Adipocyte (in vitro differentiated cells): ENCODE data around the gene STARD9.

ENCODE experiments used
- DNase-seq: peaks from one replicate; pipeline ENCODE4 v3.0.0-alpha.2; 2015; ENCODE audit warnings: low read depth
- H3K27me3 ChIP-seq: replicated peaks from 2 replicates; pipeline ENCODE4 v1.7.0; 2013; ENCODE audit warnings: mild to moderate bottlenecking, low read length, moderate library complexity; ENCODE audit not compliant: control insufficient read depth, insufficient read depth
- H3K36me3 ChIP-seq: 2 replicates; pipeline ENCODE4 v1.7.0; 2013; ENCODE audit warnings: low read length, mild to moderate bottlenecking, moderate library complexity; ENCODE audit not compliant: control insufficient read depth, insufficient read depth, severe bottlenecking
- H3K4me1 ChIP-seq: 2 replicates; pipeline ENCODE4 v1.7.0; 2013; ENCODE audit warnings: mild to moderate bottlenecking, low read length, moderate library complexity; ENCODE audit not compliant: control insufficient read depth, insufficient read depth
- H3K4me3 ChIP-seq: 2 replicates; pipeline ENCODE4 v1.7.0; 2013; ENCODE audit warnings: mild to moderate bottlenecking, low read length, moderate library complexity
- H3K9ac ChIP-seq: 2 replicates; pipeline ENCODE4 v1.7.0; 2013; ENCODE audit warnings: mild to moderate bottlenecking, low read length, moderate library complexity
- H3K9me3 ChIP-seq: 2 replicates; pipeline ENCODE4 v1.7.0; 2013; ENCODE audit warnings: mild to moderate bottlenecking, low read length, moderate library complexity; ENCODE audit not compliant: control insufficient read depth

Gene STARD9

DNA sequence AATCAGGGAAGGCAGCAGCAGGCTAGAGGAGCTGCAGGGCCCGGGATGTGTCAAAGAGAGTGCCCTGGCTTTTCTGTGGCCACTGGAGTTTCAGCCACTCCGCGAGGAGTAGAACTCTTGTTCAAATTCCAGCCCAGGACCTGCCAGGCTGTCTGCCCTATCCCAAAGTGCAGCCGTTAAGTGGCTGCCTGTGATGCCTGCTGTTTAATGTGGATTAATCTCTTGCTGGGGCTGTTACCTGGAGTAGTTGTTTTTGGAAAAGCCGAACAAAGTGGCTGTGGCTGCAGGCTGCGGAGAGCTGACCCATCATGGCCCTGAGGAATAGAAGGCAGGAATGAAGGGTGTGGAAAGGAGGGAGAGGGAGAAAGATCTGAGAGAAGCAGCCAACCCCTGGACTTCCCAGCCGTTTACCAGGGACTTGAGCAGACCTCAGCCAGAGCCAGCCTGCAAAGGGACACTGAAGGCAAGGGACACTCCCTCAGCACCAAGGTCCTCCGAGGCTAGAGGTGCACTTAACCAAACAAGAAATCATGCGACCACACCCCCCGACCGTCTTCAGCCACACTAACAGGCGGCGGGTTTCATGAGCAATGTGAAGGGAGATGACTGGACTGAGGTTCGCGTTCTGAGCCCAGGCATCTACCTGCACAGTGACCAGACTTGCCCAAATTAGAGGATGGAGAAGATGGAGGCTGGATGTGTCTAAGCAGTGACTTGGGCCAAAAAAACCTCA lies 156.9 kb downstream of the STARD9 start:
- no peak for DNase-seq
- no peak overlapping the region for H3K9ac ChIP-seq
- H3K36me3 ChIP-seq, result peaks cover 77% of the 10 kb centered on the region
- H3K4me1 ChIP-seq, result peaks cover 14% of the 10 kb centered on the region
- H3K27me3 ChIP-seq, result no peaks in the 10 kb centered on the region
- H3K4me3 ChIP-seq, result no peak overlapping the region
- no peaks in the 10 kb centered on the region for H3K9me3 ChIP-seq

DNA sequence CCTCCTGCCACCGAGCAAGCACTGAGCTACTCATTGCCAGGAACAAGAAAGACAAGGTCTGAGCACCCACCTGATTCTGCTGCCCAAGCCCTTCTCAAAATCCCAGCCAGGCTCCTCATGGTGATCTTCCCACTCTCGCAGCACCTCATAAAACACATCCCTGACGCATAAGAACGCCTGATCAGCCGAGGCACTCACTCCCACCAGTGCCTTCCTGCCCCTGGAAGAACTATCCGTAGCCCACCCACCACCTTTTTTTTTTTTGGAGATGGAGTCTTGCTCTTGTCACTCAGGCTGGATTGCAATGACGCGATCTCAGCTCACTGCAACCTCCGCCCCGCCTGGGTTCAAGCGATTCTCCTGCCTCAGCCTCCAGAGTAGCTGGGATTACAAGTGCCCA lies 157.6 kb downstream of the STARD9 start:
- H3K9ac ChIP-seq, result no peak overlapping the region
- H3K4me3 ChIP-seq, result no peak overlapping the region
- no peaks in the 10 kb centered on the region for H3K9me3 ChIP-seq
- no peak for DNase-seq
- H3K27me3 ChIP-seq, result no peaks in the 10 kb centered on the region
- peaks cover 18% of the 10 kb centered on the region for H3K4me1 ChIP-seq
- peaks cover 69% of the 10 kb centered on the region for H3K36me3 ChIP-seq

DNA sequence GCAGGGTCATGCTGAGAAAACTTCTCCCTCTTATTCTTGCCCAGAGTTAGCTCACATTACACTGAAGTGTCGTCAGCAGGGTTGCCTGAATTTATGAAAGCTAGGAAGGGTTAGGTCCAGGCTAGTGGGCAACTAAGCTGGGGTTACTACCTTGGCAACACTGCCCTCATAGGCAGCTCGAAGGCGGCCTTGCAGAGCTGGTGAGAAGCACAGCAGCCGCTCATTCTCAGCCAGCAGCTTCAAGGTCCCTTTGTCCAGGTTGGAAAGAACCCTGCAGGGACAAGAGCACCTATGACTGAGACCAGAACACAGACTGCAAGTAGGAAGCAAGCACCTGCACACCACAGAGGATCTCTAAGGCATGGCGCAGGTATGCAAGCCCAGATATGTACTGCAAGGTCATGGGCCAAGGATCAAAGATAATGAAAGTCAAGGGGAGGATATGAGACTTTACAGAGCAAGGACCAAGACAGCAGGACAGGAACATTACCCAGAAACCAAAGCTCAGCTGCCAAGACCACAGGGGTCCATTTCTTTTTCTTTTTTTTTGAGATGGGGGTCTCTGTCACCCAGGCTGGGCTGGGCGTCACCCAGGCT lies 158.8 kb downstream of the STARD9 start:
- no peaks in the 10 kb centered on the region for H3K27me3 ChIP-seq
- H3K9ac ChIP-seq, result no peak overlapping the region
- H3K9me3 ChIP-seq, result no peaks in the 10 kb centered on the region
- H3K36me3 ChIP-seq, result peaks cover 58% of the 10 kb centered on the region
- no peak overlapping the region for H3K4me3 ChIP-seq
- peaks cover 18% of the 10 kb centered on the region for H3K4me1 ChIP-seq
- no peak for DNase-seq

DNA sequence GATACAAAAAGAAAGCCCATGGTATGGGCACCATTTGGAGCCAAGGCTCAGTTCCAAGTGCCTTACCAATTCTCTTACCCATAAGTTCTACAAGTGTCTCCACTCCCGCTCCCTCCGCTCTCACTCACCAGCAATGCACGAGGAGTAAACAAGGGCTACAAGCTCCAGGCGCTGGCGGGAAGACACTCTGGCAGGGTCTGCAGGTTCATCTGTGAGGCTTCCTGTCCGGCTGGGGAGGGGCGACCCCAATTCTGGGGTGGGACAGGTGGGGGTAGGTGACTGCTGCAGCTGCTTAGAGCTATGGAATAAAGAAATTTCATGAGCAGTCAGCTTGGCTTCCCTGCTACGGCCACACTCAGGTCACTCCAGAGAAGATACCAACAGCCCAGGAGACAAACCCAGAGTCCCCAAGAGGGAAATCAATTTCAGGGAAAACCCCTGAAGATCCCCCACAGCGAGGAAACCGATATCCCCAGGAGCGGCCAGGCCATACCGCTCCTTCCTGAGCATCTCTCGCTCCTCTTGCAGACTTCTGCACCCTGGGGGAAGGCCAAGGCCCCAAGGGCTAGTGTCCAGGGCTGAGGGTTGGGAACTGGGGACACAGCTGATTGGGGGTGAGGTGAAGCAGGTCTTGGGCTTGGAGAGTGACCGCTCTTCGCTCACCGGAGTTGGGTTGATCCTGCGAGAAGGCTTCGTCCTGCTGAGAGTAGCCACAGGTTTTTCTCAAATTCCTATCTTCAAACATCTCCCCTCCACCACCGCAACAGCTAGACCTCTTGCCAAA lies 160.2 kb downstream of the STARD9 start:
- Histone ChIP-seq H3K9ac (peak overlapping the region; percentile 93), H3K9me3 (no peaks in the 10 kb centered on the region), H3K27me3 (no peaks in the 10 kb centered on the region), H3K36me3 (peaks cover 47% of the 10 kb centered on the region), H3K4me3 (peak overlapping the region; percentile 90), H3K4me1 (peaks cover 18% of the 10 kb centered on the region)
- DNase-seq, result no peak

DNA sequence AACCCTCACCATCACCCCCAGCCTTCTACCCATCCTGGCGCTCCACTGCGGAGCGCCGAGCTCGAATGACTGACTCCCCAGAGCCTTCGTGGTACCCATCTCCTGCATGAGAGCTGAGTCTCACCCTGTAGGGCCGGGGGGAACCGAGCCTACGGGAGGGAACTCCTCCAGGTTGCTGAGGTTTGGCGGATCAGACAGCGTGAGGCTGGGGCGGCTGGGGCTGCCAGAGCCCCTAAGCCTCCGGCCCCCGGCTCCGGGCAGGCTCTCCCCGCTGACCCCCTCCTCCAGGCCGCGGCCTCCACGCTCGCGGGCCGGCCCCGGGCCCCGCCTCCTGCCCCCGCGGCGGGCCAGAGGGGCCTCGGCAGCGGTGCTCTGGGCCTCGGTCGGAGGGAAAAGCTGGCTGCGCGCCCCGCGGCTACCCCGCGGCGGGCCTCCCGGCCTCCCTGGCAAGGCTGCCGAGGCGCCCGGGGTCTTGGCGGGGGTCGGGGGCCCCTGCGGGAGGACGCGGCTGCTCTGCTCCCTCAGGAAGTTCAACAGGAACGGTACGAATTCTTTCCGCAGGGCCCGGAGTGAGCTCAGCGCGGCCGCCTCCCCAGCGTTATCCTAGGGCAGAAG lies 160.9 kb downstream of the STARD9 start:
- peak overlapping the region; percentile 93 for H3K9ac ChIP-seq
- no peaks in the 10 kb centered on the region for H3K27me3 ChIP-seq
- peak overlapping the region; percentile 90 for H3K4me3 ChIP-seq
- H3K9me3 ChIP-seq, result no peaks in the 10 kb centered on the region
- DNase-seq, result peak; percentile 77
- H3K4me1 ChIP-seq, result peaks cover 18% of the 10 kb centered on the region
- peaks cover 39% of the 10 kb centered on the region for H3K36me3 ChIP-seq

DNA sequence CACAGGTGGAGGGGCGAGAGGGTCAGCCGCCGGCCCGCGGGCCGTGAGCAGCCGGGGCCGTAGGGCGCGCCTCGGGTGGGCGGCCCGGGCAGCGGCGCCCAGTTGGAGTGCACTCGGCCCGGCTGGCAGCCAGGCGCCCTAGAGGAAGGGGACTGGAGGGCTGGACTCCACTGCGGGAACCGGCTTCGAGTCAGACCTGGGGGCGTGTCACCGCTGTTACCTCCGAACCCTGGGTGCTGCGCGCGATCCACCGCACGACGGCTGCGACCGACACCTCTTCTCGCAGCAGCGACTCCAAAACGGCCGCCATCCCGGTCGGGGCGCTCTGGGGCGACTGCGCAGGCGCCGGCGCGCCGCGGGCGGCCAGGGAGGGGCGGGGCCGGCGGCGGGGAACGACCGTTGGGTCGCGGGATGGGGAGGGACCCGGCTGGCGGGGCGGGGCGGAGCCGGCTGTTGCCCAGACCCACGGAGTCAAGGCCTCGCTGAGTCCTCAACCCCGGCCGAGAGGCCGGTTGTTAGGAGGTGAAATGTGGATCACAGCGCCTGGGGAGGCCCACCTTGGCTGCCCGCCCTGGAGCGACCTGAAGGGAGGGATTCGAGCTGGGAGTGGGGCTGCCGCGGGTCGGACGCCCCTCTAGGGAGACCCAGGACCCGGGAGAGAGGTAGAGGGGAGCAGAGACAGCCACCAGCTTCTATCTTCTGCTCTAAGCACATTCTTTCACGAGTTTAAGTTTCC lies 161.6 kb downstream of the STARD9 start, which contains the start of gene CDAN1:
CDAN1 (minus strand) TSS at position 336 of the 736 bp plus-strand sequence; CDS start at position 310, 26 bp downstream.
- H3K9me3 ChIP-seq, result no peaks in the 10 kb centered on the region
- no peaks in the 10 kb centered on the region for H3K27me3 ChIP-seq
- peak within 1 kb of the TSS; percentile 90 for H3K4me3 ChIP-seq
- H3K4me1 ChIP-seq, result peaks cover 18% of the 10 kb centered on the region
- peak within 1 kb of the TSS; percentile 93 for H3K9ac ChIP-seq
- peak; percentile 97 for DNase-seq
- H3K36me3 ChIP-seq, result peaks cover 33% of the 10 kb centered on the region

DNA sequence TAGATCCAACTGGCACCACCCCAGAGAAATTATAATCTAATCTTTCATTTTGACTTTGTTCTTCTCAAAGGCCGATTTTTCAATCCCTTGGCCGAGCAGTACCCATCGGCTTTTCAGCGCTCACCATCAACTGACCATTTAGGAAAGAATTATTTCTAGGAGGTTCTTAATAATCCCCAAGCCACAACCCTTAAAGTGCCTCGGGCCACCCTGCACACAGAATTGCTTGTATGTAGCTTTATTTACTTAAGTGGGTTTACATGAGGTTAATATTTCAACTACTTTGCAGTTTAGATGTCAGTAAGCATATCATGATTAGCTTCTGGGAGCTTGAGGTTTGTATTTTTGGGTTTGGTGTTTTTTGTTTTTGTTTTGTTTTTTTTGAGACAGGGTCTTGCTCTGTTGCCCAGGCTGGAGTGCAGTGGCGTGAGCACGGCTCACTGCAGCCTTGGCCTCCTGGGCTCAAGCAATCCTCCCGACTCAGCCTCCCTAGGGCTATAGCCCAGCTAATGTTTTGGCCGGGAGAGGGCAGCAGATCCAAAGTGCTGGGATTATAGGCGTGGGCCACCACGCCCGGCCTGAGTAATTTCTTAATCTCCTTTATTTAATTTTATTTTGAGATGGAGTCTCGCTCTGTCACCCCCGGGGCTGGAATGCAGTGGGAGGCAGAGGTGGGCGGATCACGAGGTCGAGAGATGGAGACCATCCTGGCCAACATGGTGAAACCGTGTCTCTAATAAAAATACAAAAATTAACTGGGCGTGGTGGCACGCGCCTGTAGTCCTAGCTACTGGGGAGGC lies 162.3 kb downstream of the STARD9 start:
- Histone ChIP-seq H3K27me3 (no peaks in the 10 kb centered on the region), H3K4me1 (peaks cover 18% of the 10 kb centered on the region), H3K36me3 (peaks cover 25% of the 10 kb centered on the region), H3K4me3 (peak overlapping the region; percentile 90), H3K9me3 (no peaks in the 10 kb centered on the region), H3K9ac (peak overlapping the region; percentile 93)
- peak; percentile 43 for DNase-seq

DNA sequence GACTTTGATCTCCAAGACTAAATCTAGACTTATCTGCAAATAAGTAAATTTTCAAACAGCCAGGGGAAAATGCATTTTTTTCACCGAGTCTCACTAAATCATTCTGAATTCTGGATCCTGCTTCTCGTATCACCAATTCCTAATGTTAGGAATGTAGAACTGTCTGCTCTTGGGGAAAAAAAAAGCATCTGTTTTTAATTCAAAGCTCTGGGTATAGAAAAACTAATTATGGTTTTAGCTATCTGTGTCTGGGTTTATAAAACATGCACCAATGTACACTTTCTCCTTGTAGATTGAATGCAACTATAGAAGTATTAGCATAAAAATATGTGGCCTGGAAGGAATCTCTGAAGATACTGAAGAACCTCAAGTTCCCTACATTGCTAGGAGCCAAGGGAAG lies 166.3 kb downstream of the STARD9 start:
- peak; percentile 69 for DNase-seq
- H3K4me1 ChIP-seq, result peaks cover 6% of the 10 kb centered on the region
- H3K36me3 ChIP-seq, result peaks cover 8% of the 10 kb centered on the region
- no peak overlapping the region for H3K4me3 ChIP-seq
- H3K9me3 ChIP-seq, result no peaks in the 10 kb centered on the region
- H3K9ac ChIP-seq, result no peak overlapping the region
- H3K27me3 ChIP-seq, result no peaks in the 10 kb centered on the region

DNA sequence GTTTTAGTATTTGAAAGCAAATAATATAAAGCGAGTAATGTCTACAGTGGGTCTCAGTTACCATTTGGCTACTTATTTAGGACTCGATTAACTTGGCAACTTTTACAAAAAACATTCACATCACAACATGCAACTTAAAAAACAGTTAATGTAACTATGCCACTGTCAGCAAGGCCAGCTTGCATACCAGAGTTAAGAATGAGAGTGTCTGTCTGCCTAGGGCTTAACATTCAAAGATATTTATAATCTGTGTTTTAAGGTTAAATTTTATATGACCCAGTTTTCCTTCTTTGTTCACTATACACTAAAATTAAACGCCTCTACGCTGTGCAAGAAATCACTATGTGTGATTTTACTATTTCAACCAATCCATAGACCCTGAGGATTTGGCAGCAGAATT lies 166.7 kb downstream of the STARD9 start:
- DNase-seq, result peak; percentile 25
- H3K9me3 ChIP-seq, result no peaks in the 10 kb centered on the region
- H3K4me1 ChIP-seq, result peaks cover 6% of the 10 kb centered on the region
- no peak overlapping the region for H3K4me3 ChIP-seq
- H3K9ac ChIP-seq, result no peak overlapping the region
- H3K36me3 ChIP-seq, result peaks cover 8% of the 10 kb centered on the region
- H3K27me3 ChIP-seq, result no peaks in the 10 kb centered on the region

DNA sequence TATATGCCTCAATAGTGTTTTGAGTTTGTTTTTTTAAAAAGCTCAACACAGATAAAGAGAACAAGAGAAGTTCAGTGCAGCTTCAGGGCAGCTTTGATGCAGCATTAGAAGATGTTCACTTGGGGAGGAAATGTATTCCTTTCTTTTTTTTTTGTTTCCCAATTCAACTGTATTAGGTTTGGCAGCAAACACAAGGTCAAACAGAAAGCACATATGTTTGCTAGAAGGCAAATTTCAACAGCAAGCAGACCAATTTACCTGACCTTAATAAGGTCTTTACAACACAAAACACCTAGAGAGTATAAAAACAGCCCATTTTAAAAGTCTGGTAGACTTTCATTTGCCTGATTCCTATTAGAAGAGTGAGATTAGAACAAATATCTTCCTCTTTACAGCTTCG lies 168.8 kb downstream of the STARD9 start:
- no peaks in the 10 kb centered on the region for H3K9me3 ChIP-seq
- no peak overlapping the region for H3K9ac ChIP-seq
- H3K36me3 ChIP-seq, result peaks cover 8% of the 10 kb centered on the region
- H3K4me3 ChIP-seq, result no peak overlapping the region
- no peaks in the 10 kb centered on the region for H3K27me3 ChIP-seq
- DNase-seq, result no peak
- H3K4me1 ChIP-seq, result no peaks in the 10 kb centered on the region
